ENCODE data around the gene USP36. TPM values are rescaled to one million over a fixed set of nuclear protein-coding genes. Genes with fewer than 3 reads are reported as not detected.
A peak's percentile ranks its signal among the peaks of the same experiment; 100 is the strongest.

Gene USP36
- total RNA-seq, 1 donor from 2014 or later = 54.1 TPM

GRCh38 chr17:78853926-78854394 is 13.3 kb upstream of the USP36 start:
- no peak overlapping the region for H3K4me3 Mint-ChIP-seq (ENCODE audit: low read depth)
- peaks cover 3% of the 10 kb centered on the region for H3K36me3 Mint-ChIP-seq (ENCODE audit: insufficient read depth)
- H3K27me3 Mint-ChIP-seq = no peaks in the 10 kb centered on the region
- H3K4me1 Mint-ChIP-seq (ENCODE audit: low read depth) = no peaks in the 10 kb centered on the region
- TF ChIP-seq CTCF (IDR thresholded peaks at IDR 0.05; ENCODE audit: unreplicated experiment) = no peak
- no peak for DNase-seq (ENCODE audit: low spot score, unreplicated experiment)
- no peaks in the 10 kb centered on the region for H3K9me3 Mint-ChIP-seq (ENCODE audit: low read depth)
- H3K27ac Mint-ChIP-seq = no peak overlapping the region

- peaks cover 3% of the 10 kb centered on the region for H3K36me3 Mint-ChIP-seq (ENCODE audit: insufficient read depth)
- no peak overlapping the region for H3K27ac Mint-ChIP-seq
- no peaks in the 10 kb centered on the region for H3K27me3 Mint-ChIP-seq
- no peak for DNase-seq (ENCODE audit: low spot score, unreplicated experiment)
- no peaks in the 10 kb centered on the region for H3K9me3 Mint-ChIP-seq (ENCODE audit: low read depth)
- no peak for TF ChIP-seq CTCF (IDR thresholded peaks at IDR 0.05; ENCODE audit: unreplicated experiment)
- H3K4me3 Mint-ChIP-seq (ENCODE audit: low read depth) = no peak overlapping the region
- H3K4me1 Mint-ChIP-seq (ENCODE audit: low read depth) = no peaks in the 10 kb centered on the region
Measured at GRCh38 chr17:78852709-78853121, 12.1 kb upstream of the USP36 start.

- H3K36me3 Mint-ChIP-seq (ENCODE audit: insufficient read depth) = peaks cover 1% of the 10 kb centered on the region
- no peaks in the 10 kb centered on the region for H3K4me1 Mint-ChIP-seq (ENCODE audit: low read depth)
- H3K27ac Mint-ChIP-seq = peak overlapping the region; percentile 7
- no peak for DNase-seq (ENCODE audit: low spot score, unreplicated experiment)
- no peaks in the 10 kb centered on the region for H3K27me3 Mint-ChIP-seq
- H3K9me3 Mint-ChIP-seq (ENCODE audit: low read depth) = no peaks in the 10 kb centered on the region
- no peak for TF ChIP-seq CTCF (IDR thresholded peaks at IDR 0.05; ENCODE audit: unreplicated experiment)
- H3K4me3 Mint-ChIP-seq (ENCODE audit: low read depth) = no peak overlapping the region
Measured at GRCh38 chr17:78849026-78849425, 8.4 kb upstream of the USP36 start.

GRCh38 chr17:78847052-78847451 is 6.4 kb upstream of the USP36 start:
- Mint-ChIP-seq H3K4me1 (ENCODE audit: low read depth) (no peaks in the 10 kb centered on the region), H3K4me3 (ENCODE audit: low read depth) (no peak overlapping the region), H3K9me3 (ENCODE audit: low read depth) (no peaks in the 10 kb centered on the region)

GRCh38 chr17:78844301-78845005 is 3.8 kb upstream of the USP36 start:
- peak overlapping the region; percentile 46 for H3K27ac Mint-ChIP-seq
- no peaks in the 10 kb centered on the region for H3K36me3 Mint-ChIP-seq (ENCODE audit: insufficient read depth)
- H3K4me1 Mint-ChIP-seq (ENCODE audit: low read depth) = peaks cover 9% of the 10 kb centered on the region
- no peak overlapping the region for H3K4me3 Mint-ChIP-seq (ENCODE audit: low read depth)
- H3K9me3 Mint-ChIP-seq (ENCODE audit: low read depth) = no peaks in the 10 kb centered on the region
- DNase-seq (ENCODE audit: low spot score, unreplicated experiment) = no peak
- TF ChIP-seq CTCF (IDR thresholded peaks at IDR 0.05; ENCODE audit: unreplicated experiment) = no peak
- no peaks in the 10 kb centered on the region for H3K27me3 Mint-ChIP-seq

More at GRCh38 chr17:78847052-78847451, 6.4 kb upstream of the USP36 start:
- DNase-seq (ENCODE audit: low spot score, unreplicated experiment) = no peak
- Mint-ChIP-seq H3K27ac (no peak overlapping the region), H3K27me3 (no peaks in the 10 kb centered on the region), H3K36me3 (ENCODE audit: insufficient read depth) (no peaks in the 10 kb centered on the region)
- TF ChIP-seq CTCF (IDR thresholded peaks at IDR 0.05; ENCODE audit: unreplicated experiment) = no peak
